ENCODE data around the gene CCDC85C. TPM values are rescaled to one million over a fixed set of nuclear protein-coding genes. Genes with fewer than 3 reads are reported as not detected.
A peak's percentile ranks its signal among the peaks of the same experiment; 100 is the strongest.

Gene CCDC85C
- total RNA-seq, 1 experiment from 2014 or later, result 33.2 TPM

GRCh38 chr14:99589651-99590530, 14.1 kb downstream of the CCDC85C start:
- Mint-ChIP-seq H3K4me3 (no peak overlapping the region), H3K36me3 (ENCODE audit: insufficient read depth in 1 of 3, low read depth in 3 of 3) (no peaks in the 10 kb centered on the region; a peak in 1 of 7 replicates), H3K4me1 (peaks cover 26 to 55% of the 10 kb centered on the region in 2 experiments), H3K27ac (peak overlapping the region in 2 of 3 experiments; percentile 19 to 21; a peak in 2 of 7 replicates), H3K9me3 (no peaks in the 10 kb centered on the region), H3K27me3 (ENCODE audit: low read depth) (no peaks in the 10 kb centered on the region)
- H4K8ac ChIP-seq (replicated peaks; ENCODE audit: insufficient read length, low read depth, low read length), result no peak overlapping the region
- no peak overlapping the region; the same call in 1 of the 2 replicates for H3K14ac ChIP-seq (ENCODE audit: insufficient read depth, low read length)
- no peak for DNase-seq
- H4K5ac ChIP-seq (ENCODE audit: insufficient read length, low read depth, low read length), result no peak overlapping the region
- no peaks in the 10 kb centered on the region; the same call in 1 of the 2 replicates for H3K79me2 ChIP-seq (ENCODE audit: insufficient read depth, low read length)
- no peak overlapping the region for H4K91ac ChIP-seq (ENCODE audit: insufficient read length, low read depth, low read length)
- H3K79me1 ChIP-seq (ENCODE audit: insufficient read depth, low read depth, low read length, poor library complexity, severe bottlenecking), result peaks cover 5% of the 10 kb centered on the region
- no peak overlapping the region for H2BK15ac ChIP-seq (ENCODE audit: low read depth, low read length)
- no peak overlapping the region for H3K23ac ChIP-seq (ENCODE audit: insufficient read length, low read depth, low read length)
- no peak overlapping the region for H2BK20ac ChIP-seq (ENCODE audit: low read depth, low read length, poor library complexity, severe bottlenecking)
- no peak overlapping the region for H3K4me2 ChIP-seq (ENCODE audit: insufficient read depth, insufficient read length, low read length)
- TF ChIP-seq CTCF (conservative IDR thresholded peaks at IDR 0.05), result no peak
- WGBS (ENCODE audit: extremely low coverage, insufficient read length, low lambda C conversion rate), result no CpG with 5 or more reads among the region's 17 CpGs
- H3K56ac ChIP-seq (ENCODE audit: insufficient read length, low read depth, low read length), result no peak overlapping the region
- H3K23me2 ChIP-seq (ENCODE audit: insufficient read length, low read depth, low read length, poor library complexity, severe bottlenecking), result no peaks in the 10 kb centered on the region
- peaks cover 2% of the 10 kb centered on the region; the same call in 1 of the 2 replicates for H3K4me1 ChIP-seq (ENCODE audit: insufficient read depth, low read length)
- no peak overlapping the region for H2BK120ac ChIP-seq (ENCODE audit: low read depth, low read length, poor library complexity, severe bottlenecking)
- H2BK5ac ChIP-seq (ENCODE audit: insufficient read length, low read length), result no peak overlapping the region
- no peak overlapping the region for H3T11ph ChIP-seq (ENCODE audit: low read length)
- no peaks in the 10 kb centered on the region for H3K9me3 ChIP-seq (ENCODE audit: control insufficient read depth, low read depth, low read length)
- no peak overlapping the region for H3K18ac ChIP-seq (ENCODE audit: insufficient read length, low read depth, low read length)
- no peaks in the 10 kb centered on the region for H4K20me1 ChIP-seq (ENCODE audit: control insufficient read depth, insufficient read depth, insufficient read length)
- H3K4ac ChIP-seq (ENCODE audit: low read depth, low read length), result no peak overlapping the region
- no peak overlapping the region for H2BK12ac ChIP-seq (ENCODE audit: insufficient read length, low read depth, low read length)
- H3K9ac ChIP-seq (ENCODE audit: extremely low read depth, insufficient read length, low read length), result no peak overlapping the region
- no peak overlapping the region for H3K27ac ChIP-seq (ENCODE audit: insufficient read length, low read depth, low read length)
- H3K27me3 ChIP-seq (ENCODE audit: insufficient read depth, low read length), result no peaks in the 10 kb centered on the region
- H2AK5ac ChIP-seq (ENCODE audit: insufficient read length, low read length), result no peak overlapping the region
- H2AFZ ChIP-seq (ENCODE audit: low read length), result no peak overlapping the region
